AG04449 (cell line): ENCODE measurements around the gene GPAM.
"Not testable (repeated sequence)": the region's sequence is repeated elsewhere in the genome, so short reads cannot be mapped to it uniquely, and the experiment has no call there.

Experiments used
- CTCF ChIA-PET: fragments of 350-600 bp; formaldehyde crosslinking; extraction: SDS; loops from one replicate; lab custom pipeline; 2021; ENCODE audit warnings: antibody characterized with exemption; lab: Yijun Ruan, JAX
- POLR2A ChIA-PET: fragments of 400-600, 350-600 bp; formaldehyde crosslinking; extraction: SDS; loops from one replicate; lab custom pipeline; 2020; ENCODE audit warnings: antibody characterized with exemption, inconsistent platforms; lab: Yijun Ruan, JAX
- DNase-seq: peaks from one replicate; pipeline ENCODE4 v3.0.0-alpha.2; 2010; ENCODE audit warnings: low read depth, low spot score
- H3K4me3 ChIP-seq: 2 replicates; pipeline ENCODE4 v1.5.1; 2011; ENCODE audit warnings: low read depth, mild to moderate bottlenecking, control low read depth, low read length
- CTCF ChIP-seq: IDR thresholded peaks from one replicate; pipeline ENCODE4 v1.5.1; 2011; ENCODE audit warnings: mild to moderate bottlenecking, moderate library complexity, low read length, control low read depth, inconsistent platforms; ENCODE audit not compliant: insufficient read depth; ENCODE audit errors: missing control alignments

Gene GPAM

GRCh38 chr10:112126901-112127300 is 56.7 kb downstream of the GPAM start:
- no peak overlapping the region for H3K4me3 ChIP-seq
- POLR2A ChIA-PET = no interaction called here
- DNase-seq = no peak
- CTCF ChIA-PET = interaction anchor here (0.9 to 20.9 kb wide), 4 partner anchors 11 to 188 kb away, joined by 3 to 266 read pairs (median 16); no protein-coding TSS in a partner anchor
- no peak for TF ChIP-seq CTCF

DNA sequence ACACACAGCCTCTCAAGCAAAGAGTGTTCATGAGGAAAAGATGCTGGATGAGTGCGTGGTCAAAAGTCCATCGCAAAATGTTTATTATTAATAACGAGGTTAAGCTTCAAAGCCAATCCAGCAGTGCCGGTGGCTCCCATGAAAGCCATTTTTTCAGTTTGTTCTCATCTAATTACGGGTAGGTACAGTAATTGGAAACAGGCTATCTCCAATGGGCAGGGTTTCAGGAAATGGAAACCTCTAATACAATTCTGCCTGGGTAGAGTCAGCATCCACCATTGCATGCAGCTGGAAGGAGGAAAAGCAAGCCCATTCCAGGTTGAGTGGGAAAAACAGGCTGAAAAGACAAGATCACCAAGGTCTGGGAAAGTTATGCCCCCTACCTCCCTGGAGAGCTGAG is 57.4 kb downstream of the GPAM start:
- no peak for TF ChIP-seq CTCF
- no peak overlapping the region for H3K4me3 ChIP-seq
- DNase-seq = no peak
- CTCF ChIA-PET = interaction anchor here (1.5 to 20.9 kb wide), 3 partner anchors 11 to 181 kb away, joined by 6 to 266 read pairs (median 27); no protein-coding TSS in a partner anchor
- POLR2A ChIA-PET = no interaction called here

GRCh38 chr10:112124866-112125265 is 58.7 kb downstream of the GPAM start:
- TF ChIP-seq CTCF = no peak
- no peak for DNase-seq
- ChIA-PET POLR2A (no interaction called here), CTCF (interaction anchor here (1.6 to 20.9 kb wide), 4 partner anchors 9 to 190 kb away, joined by 4 to 266 read pairs (median 12); no protein-coding TSS in a partner anchor)
- no peak overlapping the region for H3K4me3 ChIP-seq

- TF ChIP-seq CTCF = no peak
- no peak for DNase-seq
- ChIA-PET POLR2A (no interaction called here), CTCF (interaction anchor here (2.4 to 20.9 kb wide), 3 partner anchors 17 to 193 kb away, joined by 11 to 266 read pairs (median 15); no protein-coding TSS in a partner anchor)
- no peak overlapping the region for H3K4me3 ChIP-seq
These were observed 60.7 kb downstream of the GPAM start for GRCh38 chr10:112122827-112123226.

GRCh38 chr10:112120491-112120890 is 63.1 kb downstream of the GPAM start:
- POLR2A ChIA-PET = no interaction called here
- no peak for DNase-seq
- H3K4me3 ChIP-seq = no peak overlapping the region
- no peak for TF ChIP-seq CTCF
- CTCF ChIA-PET = interaction anchor here (10.1 to 20.9 kb wide), 2 partner anchors 19 to 190 kb away, joined by 194 to 266 read pairs; no protein-coding TSS in a partner anchor

DNA sequence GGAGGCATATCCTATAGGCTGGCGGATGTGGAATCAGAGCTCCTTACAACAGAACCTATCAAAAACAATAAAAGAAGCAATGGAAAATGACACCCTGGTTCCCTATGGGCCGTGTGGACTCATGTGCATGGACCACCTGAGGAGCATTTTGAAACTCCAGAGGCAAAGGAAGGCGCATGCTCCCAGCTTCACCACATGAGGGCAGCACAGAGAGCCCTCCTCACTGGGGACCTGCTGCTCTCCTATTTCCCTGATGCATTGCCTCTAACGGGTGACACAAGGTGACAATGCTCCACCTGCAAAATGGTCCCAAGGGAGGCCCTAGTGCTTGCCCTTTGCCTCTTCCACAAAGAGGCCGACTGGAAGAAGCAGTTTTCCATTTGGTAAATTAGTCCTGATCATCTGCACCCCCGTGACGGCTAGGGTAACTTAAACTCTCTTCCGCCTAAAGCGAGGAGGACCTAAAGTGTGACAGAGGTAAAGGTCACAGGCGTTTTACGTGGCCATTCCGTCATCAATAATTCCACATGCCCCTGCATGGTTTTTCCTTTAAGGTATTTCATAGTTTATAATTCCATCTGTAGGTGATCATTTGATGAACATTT is 67.7 kb downstream of the GPAM start:
- ChIA-PET POLR2A (no interaction called here), CTCF (interaction anchor here (0.7 to 20.9 kb wide), 14 partner anchors 8 to 356 kb away, joined by 3 to 266 read pairs (median 4); no protein-coding TSS in a partner anchor)
- H3K4me3 ChIP-seq = no peak overlapping the region
- TF ChIP-seq CTCF = peak; percentile 88
- no peak for DNase-seq

DNA sequence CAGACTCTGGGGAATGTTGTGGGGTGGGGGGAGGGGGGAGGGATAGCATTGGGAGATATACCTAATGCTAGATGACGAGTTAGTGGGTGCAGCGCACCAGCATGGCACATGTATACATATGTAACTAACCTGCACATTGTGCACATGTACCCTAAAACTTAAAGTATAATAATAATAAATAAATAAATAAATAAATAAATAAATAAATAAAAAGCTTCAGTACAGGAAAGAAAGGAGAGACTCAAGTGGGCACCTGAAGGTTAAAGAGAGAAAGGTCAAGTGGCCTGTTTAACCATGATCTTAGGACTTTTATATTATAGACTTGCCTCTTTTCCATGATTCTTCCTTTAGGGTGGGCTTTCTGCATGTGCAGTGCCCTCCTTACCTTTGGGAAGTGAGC is 73.8 kb downstream of the GPAM start:
- CTCF ChIA-PET, POLR2A ChIA-PET, DNase-seq, H3K4me3 ChIP-seq: not testable (repeated sequence)
